Measurements from ENCODE around the gene MXD3. TPM values are rescaled to one million over a fixed set of nuclear protein-coding genes. Genes with fewer than 3 reads are reported as not detected.

MXD3 gene
- total and polyA plus RNA-seq, 10 of the 15 experiments (the other 5 are each of a cell fraction or from before 2014, with no cell fraction given) = 0.24 to 29.8 (median 13.5) TPM

- TF ChIP-seq BRCA1 (IDR thresholded peaks at IDR 0.05; ENCODE audit: low read depth, low read length) = no peak
- no peak for TF ChIP-seq ZNF217 (IDR thresholded peaks at IDR 0.05)
- TF ChIP-seq EP300 (IDR thresholded peaks at IDR 0.05; ENCODE audit: borderline replicate concordance in 1 of 2, control insufficient read depth in 1 of 2, low read depth in 2 of 2, low read length in 2 of 2) = no peak
- TF ChIP-seq RELB (IDR thresholded peaks at IDR 0.05; ENCODE audit: low read depth) = no peak
- TF ChIP-seq CEBPB (IDR thresholded peaks at IDR 0.05; ENCODE audit: borderline replicate concordance in 1 of 2, low read depth in 2 of 2, low read length in 2 of 2) = no peak
- no peak for TF ChIP-seq NR2C2 (IDR thresholded peaks at IDR 0.05; ENCODE audit: borderline replicate concordance, control insufficient read depth, insufficient read length, low read depth)
- TF ChIP-seq EED (IDR thresholded peaks at IDR 0.05; ENCODE audit: low read depth) = no peak
- no peak for TF ChIP-seq FOS (IDR thresholded peaks at IDR 0.05; ENCODE audit: borderline replicate concordance, extremely low read depth, insufficient read length)
- TF ChIP-seq ZBTB11 (CRISPR knock-in tag; IDR thresholded peaks at IDR 0.05) = no peak
- no peak for TF ChIP-seq HCFC1 (IDR thresholded peaks at IDR 0.05; ENCODE audit: low read length)
- TF ChIP-seq RELA (IDR thresholded peaks at IDR 0.05; ENCODE audit: borderline replicate concordance, partially characterized antibody) = no peak
- no peak for TF ChIP-seq SRF (IDR thresholded peaks at IDR 0.05; ENCODE audit: low read depth in 2 of 2, low read length in 2 of 2)
These were observed 17.1 kb downstream of the MXD3 start (continued) for GRCh38 chr5:177294632-177295031.

Data from GM12878 (cell line).